ENCODE data around the gene CCDC102B. TPM values are rescaled to one million over a fixed set of nuclear protein-coding genes. Genes with fewer than 3 reads are reported as not detected.
"Not testable (repeated sequence)": the region's sequence is repeated elsewhere in the genome, so short reads cannot be mapped to it uniquely, and the experiment has no call there.

CCDC102B gene
- total RNA-seq, 4 donors from 2014 or later: 12.9 to 17.1 (median 16.2) TPM

GRCh38 chr18:69002233-69002632 lies 204.4 kb downstream of the CCDC102B start:
- intact Hi-C loops (cut with DNase I): no loop called here

GRCh38 chr18:69006212-69006611 lies 208.3 kb downstream of the CCDC102B start:
- not testable (repeated sequence) for H3K4me3 ChIP-seq (replicated peaks in 1 of 3)

More at GRCh38 chr18:69002233-69002632, 204.4 kb downstream of the CCDC102B start:
- DNase-seq: no peak
- WGBS, 2 donors: 86 to 90% methylated on average over 6 of the region's 6 CpGs
- no peaks in the 10 kb centered on the region for H3K4me1 ChIP-seq
- H3K27ac ChIP-seq: no peak overlapping the region
- no peak overlapping the region for H3K4me3 ChIP-seq (replicated peaks in 1 of 3)
- H3K27me3 ChIP-seq: no peaks in the 10 kb centered on the region
- no peaks in the 10 kb centered on the region for H3K36me3 ChIP-seq
- TF ChIP-seq CTCF (IDR thresholded peaks at IDR 0.05) (no peak), POLR2A (IDR thresholded peaks at IDR 0.05) (no peak)
- no peaks in the 10 kb centered on the region for H3K9me3 ChIP-seq

GRCh38 chr18:69008538-69008937 lies 210.7 kb downstream of the CCDC102B start:
- Histone ChIP-seq H3K27me3 (no peaks in the 10 kb centered on the region), H3K36me3 (no peaks in the 10 kb centered on the region), H3K27ac (no peak overlapping the region), H3K4me1 (no peaks in the 10 kb centered on the region), H3K4me3 (replicated peaks in 1 of 3) (no peak overlapping the region), H3K9me3 (no peaks in the 10 kb centered on the region)
- TF ChIP-seq CTCF (IDR thresholded peaks at IDR 0.05): no peak
- no peak for TF ChIP-seq POLR2A (IDR thresholded peaks at IDR 0.05)
- no peak for DNase-seq
- intact Hi-C loops (cut with DNase I): no loop called here
- 86 to 91% methylated on average over 5 of the region's 5 CpGs for WGBS, 2 donors

More at GRCh38 chr18:69006212-69006611, 208.3 kb downstream of the CCDC102B start:
- H3K36me3 ChIP-seq; H3K9me3 ChIP-seq; H3K27me3 ChIP-seq; DNase-seq; H3K4me1 ChIP-seq; H3K27ac ChIP-seq; intact Hi-C loops (cut with DNase I): not testable (repeated sequence)
- WGBS, 2 donors: 97 to 99% methylated on average over 4 of the region's 4 CpGs

GRCh38 chr18:69021211-69021805 lies 223.4 kb downstream of the CCDC102B start:
- Histone ChIP-seq H3K36me3 (no peaks in the 10 kb centered on the region), H3K9me3 (no peaks in the 10 kb centered on the region)
- intact Hi-C loops (cut with DNase I): no loop called here

GRCh38 chr18:69022426-69022825 lies 224.5 kb downstream of the CCDC102B start:
- no peaks in the 10 kb centered on the region for H3K36me3 ChIP-seq
- H3K4me1 ChIP-seq: no peaks in the 10 kb centered on the region
- H3K27ac ChIP-seq: no peak overlapping the region
- 59 to 72% methylated on average over 1 of the region's 1 CpG for WGBS, 2 donors
- H3K9me3 ChIP-seq: no peaks in the 10 kb centered on the region
- no peak overlapping the region for H3K4me3 ChIP-seq (replicated peaks in 1 of 3)
- intact Hi-C loops (cut with DNase I): no loop called here
- DNase-seq: no peak
- no peak for TF ChIP-seq CTCF (IDR thresholded peaks at IDR 0.05)
- no peak for TF ChIP-seq POLR2A (IDR thresholded peaks at IDR 0.05)
- no peaks in the 10 kb centered on the region for H3K27me3 ChIP-seq

More at GRCh38 chr18:69021211-69021805, 223.4 kb downstream of the CCDC102B start:
- DNase-seq: no peak
- H3K4me1 ChIP-seq: no peaks in the 10 kb centered on the region
- TF ChIP-seq POLR2A (IDR thresholded peaks at IDR 0.05) (no peak), CTCF (IDR thresholded peaks at IDR 0.05) (no peak)
- 84 to 89% methylated on average over 8 of the region's 8 CpGs for WGBS, 2 donors
- no peak overlapping the region for H3K27ac ChIP-seq
- no peaks in the 10 kb centered on the region for H3K27me3 ChIP-seq
- no peak overlapping the region for H3K4me3 ChIP-seq (replicated peaks in 1 of 3)

Data from thyroid gland (tissue), 4 donors.